A673 (cell line): ENCODE measurements around the gene TFF1. TPM values are rescaled to one million over a fixed set of nuclear protein-coding genes. Genes with fewer than 3 reads are reported as not detected.

Experiments
- BruUV-seq: library from RNA; stranded (reverse); fragments of 400-500 nt; replicated peaks from 2 replicates; lab custom pipeline; 2021; lab: Mats Ljungman, UMichigan
- CTCF ChIA-PET: fragments of 300-600 bp; sonication (Branson Sonifier 250); formaldehyde crosslinking; loops from one replicate; lab custom pipeline; 2022; ENCODE audit warnings: antibody characterized with exemption; lab: Charles Lee
- POLR2A ChIA-PET: fragments of 300-600 bp; sonication (Branson Sonifier 250); formaldehyde crosslinking; loops from one replicate; lab custom pipeline; 2022; ENCODE audit warnings: antibody characterized with exemption; ENCODE audit not compliant: low non-redundant PET; lab: Charles Lee
- DNase-seq: peaks from one replicate; pipeline ENCODE4 v3.0.0-alpha.2; 2015; ENCODE audit warnings: low spot score
- H3K27ac ChIP-seq: fragments of 200-600 bp; sonication (generic); 2 replicates; pipeline ENCODE4 v1.5.1; 2016; ENCODE audit warnings: mixed run types, low read depth, mild to moderate bottlenecking, mixed read lengths, antibody characterized with exemption, low read length; ENCODE audit not compliant: poor library complexity, severe bottlenecking
- H3K27me3 ChIP-seq: fragments of 200-600 bp; sonication (generic); replicated peaks from 2 replicates; pipeline ENCODE4 v1.6.1; 2017; ENCODE audit warnings: mixed run types, low read depth, mild to moderate bottlenecking, mixed read lengths, antibody characterized with exemption, low read length; ENCODE audit not compliant: insufficient read depth, poor library complexity
- H3K36me3 ChIP-seq: fragments of 200-600 bp; sonication (generic); 2 replicates; pipeline ENCODE4 v1.6.1; 2016; ENCODE audit warnings: mixed run types, mild to moderate bottlenecking, mixed read lengths, antibody characterized with exemption, low read length; ENCODE audit not compliant: insufficient read depth, poor library complexity, severe bottlenecking
- H3K4me1 ChIP-seq: fragments of 200-600 bp; sonication (generic); 2 replicates; pipeline ENCODE4 v1.6.1; 2017; ENCODE audit warnings: mixed run types, mild to moderate bottlenecking, mixed read lengths, antibody characterized with exemption, low read length; ENCODE audit not compliant: insufficient read depth, poor library complexity, severe bottlenecking
- H3K4me3 ChIP-seq: fragments of 200-600 bp; sonication (generic); 2 replicates; pipeline ENCODE4 v1.5.1; 2016; ENCODE audit warnings: low read depth, mixed run types, mild to moderate bottlenecking, mixed read lengths, low read length; ENCODE audit not compliant: poor library complexity, severe bottlenecking
- H3K9me3 ChIP-seq: fragments of 200-600 bp; sonication (generic); 2 replicates; pipeline ENCODE4 v1.6.1; 2016; ENCODE audit warnings: mixed run types, low read depth, mild to moderate bottlenecking, mixed read lengths, antibody characterized with exemption, low read length; ENCODE audit not compliant: poor library complexity, severe bottlenecking
- CTCF ChIP-seq: fragments of 300-800, 200-600 bp; sonication (generic); conservative IDR thresholded peaks from 2 replicates; pipeline ENCODE4 v1.5.1; 2017; ENCODE audit warnings: low read depth, mild to moderate bottlenecking, antibody characterized with exemption, low read length, moderate library complexity, mixed read lengths
- EZH2 ChIP-seq: fragments of 200-600 bp; sonication (generic); IDR thresholded peaks from 2 replicates; pipeline ENCODE4 v1.6.1; 2017; ENCODE audit warnings: borderline replicate concordance, low read depth, mild to moderate bottlenecking, mixed read lengths, antibody characterized with exemption, low read length; ENCODE audit not compliant: poor library complexity, severe bottlenecking
- intact Hi-C: fragments of 100-400 bp; cut with micrococcal nuclease; formaldehyde crosslinking; loops from one replicate; pipeline ENCODE4 v1.10.0; 2022; ENCODE audit not compliant: unreplicated experiment
- total RNA-seq: library from RNA; stranded (reverse); gene quantifications from 2 replicates; pipeline ENCODE4 v1.2.3, GENCODE V29; 2021

Gene TFF1
- total RNA-seq, 1 experiment from 2014 or later, result not detected

GRCh38 chr21:42414066-42414465 is 47.7 kb upstream of the TFF1 start:
- Histone ChIP-seq H3K4me3 (no peak overlapping the region), H3K36me3 (no peaks in the 10 kb centered on the region), H3K27me3 (peaks cover 9% of the 10 kb centered on the region), H3K27ac (no peak overlapping the region), H3K4me1 (peaks cover 16% of the 10 kb centered on the region), H3K9me3 (no peaks in the 10 kb centered on the region)
- ChIA-PET CTCF (no interaction called here), POLR2A (no interaction called here)
- TF ChIP-seq EZH2 (no peak), CTCF (no peak)
- intact Hi-C loops, result no loop called here
- BruUV-seq, result no TSS peak
- DNase-seq, result no peak

GRCh38 chr21:42413500-42413899 is 47.2 kb upstream of the TFF1 start:
- Histone ChIP-seq H3K9me3 (no peaks in the 10 kb centered on the region), H3K27ac (no peak overlapping the region), H3K36me3 (no peaks in the 10 kb centered on the region), H3K4me3 (no peak overlapping the region), H3K4me1 (peaks cover 16% of the 10 kb centered on the region), H3K27me3 (peaks cover 3% of the 10 kb centered on the region)
- TF ChIP-seq CTCF, result no peak
- DNase-seq, result no peak
- intact Hi-C loops, result no loop called here
- CTCF ChIA-PET, result no interaction called here
- POLR2A ChIA-PET, result no interaction called here
- BruUV-seq, result no TSS peak

- DNase-seq, result no peak
- Histone ChIP-seq H3K4me1 (peaks cover 17% of the 10 kb centered on the region), H3K27ac (no peak overlapping the region), H3K36me3 (no peaks in the 10 kb centered on the region), H3K9me3 (no peaks in the 10 kb centered on the region), H3K4me3 (no peak overlapping the region), H3K27me3 (no peaks in the 10 kb centered on the region)
- ChIA-PET CTCF (no interaction called here), POLR2A (no interaction called here)
- no TSS peak for BruUV-seq
- TF ChIP-seq CTCF (no peak), EZH2 (no peak)
- intact Hi-C loops, result no loop called here
Measured at GRCh38 chr21:42413093-42413492, 46.8 kb upstream of the TFF1 start.
